Measurements from ENCODE around the gene CDH12.

DNA sequence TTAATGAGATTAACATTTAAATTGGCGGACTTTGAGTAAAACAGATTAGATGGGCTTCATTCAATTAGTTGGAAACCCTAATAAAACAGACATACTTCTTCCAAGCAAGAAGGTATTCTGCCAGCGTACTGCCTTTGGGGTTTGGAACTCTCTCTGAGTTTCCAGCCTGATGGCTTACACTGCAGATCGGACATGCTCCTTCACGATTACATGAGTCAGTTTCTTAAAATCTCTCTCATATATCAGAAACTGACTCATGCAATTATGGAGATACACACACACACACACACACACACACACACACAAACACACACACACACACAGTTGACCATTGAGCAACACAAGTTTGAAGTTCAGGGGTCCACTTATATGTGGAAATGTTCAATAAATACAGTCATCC is 789.4 kb downstream of the CDH12 start:
- TF ChIP-seq, protein P1, sequence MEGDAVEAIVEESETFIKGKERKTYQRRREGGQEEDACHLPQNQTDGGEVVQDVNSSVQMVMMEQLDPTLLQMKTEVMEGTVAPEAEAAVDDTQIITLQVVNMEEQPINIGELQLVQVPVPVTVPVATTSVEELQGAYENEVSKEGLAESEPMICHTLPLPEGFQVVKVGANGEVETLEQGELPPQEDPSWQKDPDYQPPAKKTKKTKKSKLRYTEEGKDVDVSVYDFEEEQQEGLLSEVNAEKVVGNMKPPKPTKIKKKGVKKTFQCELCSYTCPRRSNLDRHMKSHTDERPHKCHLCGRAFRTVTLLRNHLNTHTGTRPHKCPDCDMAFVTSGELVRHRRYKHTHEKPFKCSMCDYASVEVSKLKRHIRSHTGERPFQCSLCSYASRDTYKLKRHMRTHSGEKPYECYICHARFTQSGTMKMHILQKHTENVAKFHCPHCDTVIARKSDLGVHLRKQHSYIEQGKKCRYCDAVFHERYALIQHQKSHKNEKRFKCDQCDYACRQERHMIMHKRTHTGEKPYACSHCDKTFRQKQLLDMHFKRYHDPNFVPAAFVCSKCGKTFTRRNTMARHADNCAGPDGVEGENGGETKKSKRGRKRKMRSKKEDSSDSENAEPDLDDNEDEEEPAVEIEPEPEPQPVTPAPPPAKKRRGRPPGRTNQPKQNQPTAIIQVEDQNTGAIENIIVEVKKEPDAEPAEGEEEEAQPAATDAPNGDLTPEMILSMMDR (IDR thresholded peaks at IDR 0.05) = no peak
- TF ChIP-seq POLR2A (IDR thresholded peaks at IDR 0.05) = no peak
- TF ChIP-seq EP300 (IDR thresholded peaks at IDR 0.05) = no peak

All from gastroesophageal sphincter (tissue), 3 donors.